ENCODE data around the gene CAND1. TPM values are rescaled to one million over a fixed set of nuclear protein-coding genes. Genes with fewer than 3 reads are reported as not detected.

The CAND1 gene
- total and polyA plus RNA-seq, 2 of the 8 experiments (the other 6 are each of a cell fraction or from before 2014, with no cell fraction given): 39.4 to 271 TPM

DNA sequence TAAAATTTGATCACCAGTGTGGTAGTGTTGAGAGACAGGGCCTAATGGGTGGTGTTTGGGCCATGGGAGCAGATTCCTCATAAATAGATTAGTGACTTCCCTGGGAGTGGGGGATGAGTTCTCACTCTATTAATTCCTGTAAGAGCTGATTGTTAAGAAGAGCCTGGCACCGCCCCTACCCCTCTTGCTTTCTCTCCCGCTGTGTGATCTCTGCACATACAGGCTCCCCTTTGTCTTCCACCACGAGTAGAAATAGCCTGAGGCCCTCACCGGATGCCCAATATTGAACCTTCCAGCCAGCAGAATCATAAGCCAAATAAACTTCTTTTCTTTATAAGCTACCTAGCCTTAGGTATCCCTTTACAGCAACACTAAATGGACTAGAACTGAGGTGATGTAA lies 31.9 kb upstream of the CAND1 start (continued):
- TF ChIP-seq, protein P1, sequence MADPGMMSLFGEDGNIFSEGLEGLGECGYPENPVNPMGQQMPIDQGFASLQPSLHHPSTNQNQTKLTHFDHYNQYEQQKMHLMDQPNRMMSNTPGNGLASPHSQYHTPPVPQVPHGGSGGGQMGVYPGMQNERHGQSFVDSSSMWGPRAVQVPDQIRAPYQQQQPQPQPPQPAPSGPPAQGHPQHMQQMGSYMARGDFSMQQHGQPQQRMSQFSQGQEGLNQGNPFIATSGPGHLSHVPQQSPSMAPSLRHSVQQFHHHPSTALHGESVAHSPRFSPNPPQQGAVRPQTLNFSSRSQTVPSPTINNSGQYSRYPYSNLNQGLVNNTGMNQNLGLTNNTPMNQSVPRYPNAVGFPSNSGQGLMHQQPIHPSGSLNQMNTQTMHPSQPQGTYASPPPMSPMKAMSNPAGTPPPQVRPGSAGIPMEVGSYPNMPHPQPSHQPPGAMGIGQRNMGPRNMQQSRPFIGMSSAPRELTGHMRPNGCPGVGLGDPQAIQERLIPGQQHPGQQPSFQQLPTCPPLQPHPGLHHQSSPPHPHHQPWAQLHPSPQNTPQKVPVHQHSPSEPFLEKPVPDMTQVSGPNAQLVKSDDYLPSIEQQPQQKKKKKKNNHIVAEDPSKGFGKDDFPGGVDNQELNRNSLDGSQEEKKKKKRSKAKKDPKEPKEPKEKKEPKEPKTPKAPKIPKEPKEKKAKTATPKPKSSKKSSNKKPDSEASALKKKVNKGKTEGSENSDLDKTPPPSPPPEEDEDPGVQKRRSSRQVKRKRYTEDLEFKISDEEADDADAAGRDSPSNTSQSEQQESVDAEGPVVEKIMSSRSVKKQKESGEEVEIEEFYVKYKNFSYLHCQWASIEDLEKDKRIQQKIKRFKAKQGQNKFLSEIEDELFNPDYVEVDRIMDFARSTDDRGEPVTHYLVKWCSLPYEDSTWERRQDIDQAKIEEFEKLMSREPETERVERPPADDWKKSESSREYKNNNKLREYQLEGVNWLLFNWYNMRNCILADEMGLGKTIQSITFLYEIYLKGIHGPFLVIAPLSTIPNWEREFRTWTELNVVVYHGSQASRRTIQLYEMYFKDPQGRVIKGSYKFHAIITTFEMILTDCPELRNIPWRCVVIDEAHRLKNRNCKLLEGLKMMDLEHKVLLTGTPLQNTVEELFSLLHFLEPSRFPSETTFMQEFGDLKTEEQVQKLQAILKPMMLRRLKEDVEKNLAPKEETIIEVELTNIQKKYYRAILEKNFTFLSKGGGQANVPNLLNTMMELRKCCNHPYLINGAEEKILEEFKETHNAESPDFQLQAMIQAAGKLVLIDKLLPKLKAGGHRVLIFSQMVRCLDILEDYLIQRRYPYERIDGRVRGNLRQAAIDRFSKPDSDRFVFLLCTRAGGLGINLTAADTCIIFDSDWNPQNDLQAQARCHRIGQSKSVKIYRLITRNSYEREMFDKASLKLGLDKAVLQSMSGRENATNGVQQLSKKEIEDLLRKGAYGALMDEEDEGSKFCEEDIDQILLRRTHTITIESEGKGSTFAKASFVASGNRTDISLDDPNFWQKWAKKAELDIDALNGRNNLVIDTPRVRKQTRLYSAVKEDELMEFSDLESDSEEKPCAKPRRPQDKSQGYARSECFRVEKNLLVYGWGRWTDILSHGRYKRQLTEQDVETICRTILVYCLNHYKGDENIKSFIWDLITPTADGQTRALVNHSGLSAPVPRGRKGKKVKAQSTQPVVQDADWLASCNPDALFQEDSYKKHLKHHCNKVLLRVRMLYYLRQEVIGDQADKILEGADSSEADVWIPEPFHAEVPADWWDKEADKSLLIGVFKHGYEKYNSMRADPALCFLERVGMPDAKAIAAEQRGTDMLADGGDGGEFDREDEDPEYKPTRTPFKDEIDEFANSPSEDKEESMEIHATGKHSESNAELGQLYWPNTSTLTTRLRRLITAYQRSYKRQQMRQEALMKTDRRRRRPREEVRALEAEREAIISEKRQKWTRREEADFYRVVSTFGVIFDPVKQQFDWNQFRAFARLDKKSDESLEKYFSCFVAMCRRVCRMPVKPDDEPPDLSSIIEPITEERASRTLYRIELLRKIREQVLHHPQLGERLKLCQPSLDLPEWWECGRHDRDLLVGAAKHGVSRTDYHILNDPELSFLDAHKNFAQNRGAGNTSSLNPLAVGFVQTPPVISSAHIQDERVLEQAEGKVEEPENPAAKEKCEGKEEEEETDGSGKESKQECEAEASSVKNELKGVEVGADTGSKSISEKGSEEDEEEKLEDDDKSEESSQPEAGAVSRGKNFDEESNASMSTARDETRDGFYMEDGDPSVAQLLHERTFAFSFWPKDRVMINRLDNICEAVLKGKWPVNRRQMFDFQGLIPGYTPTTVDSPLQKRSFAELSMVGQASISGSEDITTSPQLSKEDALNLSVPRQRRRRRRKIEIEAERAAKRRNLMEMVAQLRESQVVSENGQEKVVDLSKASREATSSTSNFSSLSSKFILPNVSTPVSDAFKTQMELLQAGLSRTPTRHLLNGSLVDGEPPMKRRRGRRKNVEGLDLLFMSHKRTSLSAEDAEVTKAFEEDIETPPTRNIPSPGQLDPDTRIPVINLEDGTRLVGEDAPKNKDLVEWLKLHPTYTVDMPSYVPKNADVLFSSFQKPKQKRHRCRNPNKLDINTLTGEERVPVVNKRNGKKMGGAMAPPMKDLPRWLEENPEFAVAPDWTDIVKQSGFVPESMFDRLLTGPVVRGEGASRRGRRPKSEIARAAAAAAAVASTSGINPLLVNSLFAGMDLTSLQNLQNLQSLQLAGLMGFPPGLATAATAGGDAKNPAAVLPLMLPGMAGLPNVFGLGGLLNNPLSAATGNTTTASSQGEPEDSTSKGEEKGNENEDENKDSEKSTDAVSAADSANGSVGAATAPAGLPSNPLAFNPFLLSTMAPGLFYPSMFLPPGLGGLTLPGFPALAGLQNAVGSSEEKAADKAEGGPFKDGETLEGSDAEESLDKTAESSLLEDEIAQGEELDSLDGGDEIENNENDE (IDR thresholded peaks at IDR 0.05; ENCODE audit: insufficient replicate concordance, low read length): no peak
- TF ChIP-seq SP4 (IDR thresholded peaks at IDR 0.05; ENCODE audit: low read length): no peak
- no peak for TF ChIP-seq POLR2AphosphoS5 (IDR thresholded peaks at IDR 0.05; ENCODE audit: low read depth, low read length)
- TF ChIP-seq CHD1 (IDR thresholded peaks at IDR 0.05; ENCODE audit: low read depth, low read length): no peak
- no peak for TF ChIP-seq POLR2A (IDR thresholded peaks at IDR 0.05; ENCODE audit: control extremely low read depth in 1 of 2, low read depth in 2 of 2, low read length in 2 of 2)
- no peak for TF ChIP-seq KDM4A (IDR thresholded peaks at IDR 0.05; ENCODE audit: low read depth, low read length, severe bottlenecking)
- TF ChIP-seq BCL11A (IDR thresholded peaks at IDR 0.05; ENCODE audit: low read depth in 2 of 2, low read length in 2 of 2): no peak
- no peak for TF ChIP-seq EGR1 (IDR thresholded peaks at IDR 0.05; ENCODE audit: borderline replicate concordance, low read depth, low read length)
- TF ChIP-seq SUZ12 (IDR thresholded peaks at IDR 0.05; ENCODE audit: low read length): no peak
- TF ChIP-seq, protein P2, sequence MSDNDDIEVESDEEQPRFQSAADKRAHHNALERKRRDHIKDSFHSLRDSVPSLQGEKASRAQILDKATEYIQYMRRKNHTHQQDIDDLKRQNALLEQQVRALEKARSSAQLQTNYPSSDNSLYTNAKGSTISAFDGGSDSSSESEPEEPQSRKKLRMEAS (IDR thresholded peaks at IDR 0.05): no peak
- TF ChIP-seq RFX5 (IDR thresholded peaks at IDR 0.05; ENCODE audit: borderline replicate concordance, low read depth, low read length): no peak
- no peak for TF ChIP-seq RNF2 (IDR thresholded peaks at IDR 0.05; ENCODE audit: borderline replicate concordance, low read depth, low read length, missing control alignments, poor library complexity, severe bottlenecking)
